Peyer's patch (tissue), 4 donors: ENCODE results near the gene DND1. TPM values are rescaled to one million over a fixed set of nuclear protein-coding genes. Genes with fewer than 3 reads are reported as not detected.
A peak's percentile ranks its signal among the peaks of the same experiment; 100 is the strongest.
"Not testable (repeated sequence)": the region's sequence is repeated elsewhere in the genome, so short reads cannot be mapped to it uniquely, and the experiment has no call there.

ENCODE experiments used
- DNase-seq, 3 donors: peaks; one replicate each; pipeline ENCODE4 v3.0.0-alpha.2; 2017 to 2019
- H3K27ac ChIP-seq, 4 donors: fragments of 200-600 bp; sonication (generic); one replicate each; pipeline ENCODE4 v1.5.1; 2016 to 2019
- H3K27me3 ChIP-seq, 2 donors: fragments of 200-600 bp; sonication (generic); one replicate each; pipeline ENCODE4 v1.5.1; 2019
- H3K36me3 ChIP-seq, 3 donors: fragments of 200-600 bp; sonication (generic); one replicate each; pipeline ENCODE4 v1.5.1; 2016 to 2019
- H3K4me1 ChIP-seq, 4 donors: fragments of 200-600 bp; sonication (generic); one replicate each; pipeline ENCODE4 v1.5.1; 2016 to 2019
- H3K4me3 ChIP-seq, 4 donors: fragments of 200-600 bp; sonication (generic); 1 replicate in 3 of 4; 2 replicates in 1 of 4; pipeline ENCODE4 v1.5.1; 2016 to 2019; ENCODE audit warnings: mild to moderate bottlenecking in 1 of 4
- H3K9me3 ChIP-seq, 4 donors: fragments of 200-600 bp; sonication (generic); one replicate each; pipeline ENCODE4 v1.5.1; 2016 to 2019; ENCODE audit warnings: mild to moderate bottlenecking in 1 of 4
- POLR2A ChIP-seq, 2 donors: fragments of 450-650 bp; IDR thresholded peaks; one replicate each; pipeline ENCODE4 v1.5.1; 2017; ENCODE audit warnings: antibody characterized with exemption in 2 of 2, mild to moderate bottlenecking in 2 of 2, moderate library complexity in 2 of 2
- total RNA-seq, 4 donors: library from RNA; depleted of rRNA; stranded (reverse); fragments of >200 nt; gene quantifications; one replicate each; pipeline ENCODE4 v1.1.0, GENCODE V29; 2016
- TF ChIP-seq, protein P1 (sequence below), 6 experiments: fragments of 450-650 bp in 4 of 6; fragments of 200-600 bp in 2 of 6; sonication (generic) in 1 of 6; IDR thresholded peaks; one replicate each; pipeline ENCODE4 v1.5.1; 2017 to 2019; ENCODE audit warnings: antibody characterized with exemption in 6 of 6, mild to moderate bottlenecking in 3 of 6, moderate library complexity in 1 of 6

DND1 gene
- total RNA-seq, 4 donors from 2014 or later = 3.7 to 5.0 (median 3.8) TPM; not detected in 1

DNA sequence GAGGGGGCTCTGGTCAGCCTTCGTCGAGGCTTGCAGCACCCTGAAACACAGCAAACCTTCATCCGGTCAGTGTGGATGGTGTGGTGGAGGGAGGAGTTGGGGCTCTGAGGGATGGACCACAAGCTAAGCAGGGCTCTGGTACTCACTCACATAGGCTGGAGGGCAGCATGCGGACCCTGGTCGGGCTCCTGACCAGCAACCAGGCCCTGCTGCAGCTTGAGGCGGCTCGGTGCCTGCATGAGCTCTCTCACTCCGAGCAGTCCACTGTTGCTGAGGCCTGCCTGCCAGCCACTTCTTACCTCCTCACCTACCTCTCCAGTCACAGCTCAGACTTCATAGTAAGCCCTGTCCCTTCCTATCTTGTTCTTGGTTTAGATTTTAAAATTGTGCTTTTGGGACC lies 31.7 kb downstream of the DND1 start:
- Histone ChIP-seq H3K27me3 (no peaks in the 10 kb centered on the region), H3K4me1 (peaks cover 0 to 23% (median 3%) of the 10 kb centered on the region in 4 donors), H3K27ac (no peak overlapping the region), H3K4me3 (no peak overlapping the region), H3K36me3 (peaks cover 0 to 36% (median 0%) of the 10 kb centered on the region in 3 donors), H3K9me3 (no peaks in the 10 kb centered on the region)
- TF ChIP-seq POLR2A (IDR thresholded peaks at IDR 0.05) = no peak
- TF ChIP-seq, protein P1, sequence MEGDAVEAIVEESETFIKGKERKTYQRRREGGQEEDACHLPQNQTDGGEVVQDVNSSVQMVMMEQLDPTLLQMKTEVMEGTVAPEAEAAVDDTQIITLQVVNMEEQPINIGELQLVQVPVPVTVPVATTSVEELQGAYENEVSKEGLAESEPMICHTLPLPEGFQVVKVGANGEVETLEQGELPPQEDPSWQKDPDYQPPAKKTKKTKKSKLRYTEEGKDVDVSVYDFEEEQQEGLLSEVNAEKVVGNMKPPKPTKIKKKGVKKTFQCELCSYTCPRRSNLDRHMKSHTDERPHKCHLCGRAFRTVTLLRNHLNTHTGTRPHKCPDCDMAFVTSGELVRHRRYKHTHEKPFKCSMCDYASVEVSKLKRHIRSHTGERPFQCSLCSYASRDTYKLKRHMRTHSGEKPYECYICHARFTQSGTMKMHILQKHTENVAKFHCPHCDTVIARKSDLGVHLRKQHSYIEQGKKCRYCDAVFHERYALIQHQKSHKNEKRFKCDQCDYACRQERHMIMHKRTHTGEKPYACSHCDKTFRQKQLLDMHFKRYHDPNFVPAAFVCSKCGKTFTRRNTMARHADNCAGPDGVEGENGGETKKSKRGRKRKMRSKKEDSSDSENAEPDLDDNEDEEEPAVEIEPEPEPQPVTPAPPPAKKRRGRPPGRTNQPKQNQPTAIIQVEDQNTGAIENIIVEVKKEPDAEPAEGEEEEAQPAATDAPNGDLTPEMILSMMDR (IDR thresholded peaks at IDR 0.05) = no peak
- no peak for DNase-seq

DNA sequence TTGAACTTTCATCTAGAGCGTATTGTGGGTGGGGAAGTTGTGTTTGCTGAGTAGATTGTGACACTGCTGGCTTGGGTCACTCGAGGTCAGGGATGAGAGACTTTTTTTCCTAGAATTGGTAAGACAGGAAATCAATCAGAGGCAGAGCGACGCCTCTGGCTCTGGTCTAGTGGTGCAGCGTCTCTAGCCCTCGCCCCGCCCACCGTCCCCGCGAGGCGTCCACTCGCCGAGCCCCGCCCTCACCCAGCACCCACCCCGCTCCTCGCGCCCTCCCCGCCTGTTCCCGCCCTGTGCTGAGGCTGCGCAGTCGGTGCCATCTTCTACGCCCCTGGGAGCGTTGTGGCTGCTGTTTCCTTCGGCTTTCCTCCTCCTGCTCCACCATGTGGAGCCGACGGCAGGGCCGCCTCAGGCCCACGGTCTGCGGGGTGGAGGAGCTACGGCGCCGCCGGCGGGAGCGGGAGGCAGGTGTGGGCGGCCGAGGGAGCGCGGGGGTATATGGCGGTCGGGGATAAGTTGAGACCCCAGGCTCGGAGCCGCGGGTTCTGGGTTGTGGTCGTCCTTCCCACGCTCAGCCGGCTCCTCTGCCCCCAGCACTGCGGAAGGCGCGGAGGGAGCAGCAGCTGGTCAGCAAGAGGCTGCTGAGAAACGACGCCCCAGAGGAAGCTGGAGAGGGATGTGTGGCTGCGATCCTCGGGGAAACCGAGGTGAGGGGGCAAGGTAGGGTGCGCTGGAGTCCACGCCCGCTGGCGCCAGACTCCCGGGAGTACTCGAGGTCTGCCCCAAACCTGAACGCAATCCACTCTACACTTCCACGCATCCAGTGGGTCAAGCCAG lies 34.0 kb downstream of the DND1 start, which contains the start of gene TMCO6:
TMCO6 (plus strand) TSS at position 304 of the 834 bp plus-strand sequence; CDS start at position 381, 77 bp downstream.
- DNase-seq = peak; percentile 99
- H3K4me3 ChIP-seq = peak within 1 kb of the TSS; percentile 67 to 79 (median 69)
- no peaks in the 10 kb centered on the region for H3K9me3 ChIP-seq
- peaks cover 0 to 14% (median 0%) of the 10 kb centered on the region in 4 donors for H3K4me1 ChIP-seq
- peak within 1 kb of the TSS; percentile 83 to 89 (median 85) for H3K27ac ChIP-seq
- TF ChIP-seq, protein P1 (IDR thresholded peaks at IDR 0.05) = peak; percentile 34 to 76 (median 68)
- TF ChIP-seq POLR2A (IDR thresholded peaks at IDR 0.05) = peak; percentile 41 to 59
- H3K27me3 ChIP-seq = no peaks in the 10 kb centered on the region
- peaks cover 0 to 23% (median 0%) of the 10 kb centered on the region in 3 donors for H3K36me3 ChIP-seq

DNA sequence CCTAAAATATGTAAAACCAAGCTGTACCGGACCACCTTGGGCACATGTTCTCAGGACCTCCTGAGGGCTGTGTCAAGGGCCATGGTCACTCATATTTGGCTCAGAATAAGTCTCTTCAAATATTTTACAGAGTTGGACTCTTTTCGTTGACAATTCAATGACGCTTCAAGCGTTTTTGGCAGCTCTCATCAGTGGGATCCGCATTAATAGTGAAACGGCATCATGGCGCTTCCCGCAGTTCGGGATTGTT lies 34.6 kb downstream of the DND1 start:
- H3K4me1 ChIP-seq = peaks cover 0 to 14% (median 0%) of the 10 kb centered on the region in 4 donors
- not testable (repeated sequence) for H3K27me3 ChIP-seq, H3K9me3 ChIP-seq, DNase-seq
- H3K27ac ChIP-seq = peak overlapping the region; percentile 83 to 89 (median 85)
- H3K4me3 ChIP-seq = peak overlapping the region; percentile 67 to 79 (median 69)
- peaks cover 0 to 18% (median 0%) of the 10 kb centered on the region in 3 donors for H3K36me3 ChIP-seq

DNA sequence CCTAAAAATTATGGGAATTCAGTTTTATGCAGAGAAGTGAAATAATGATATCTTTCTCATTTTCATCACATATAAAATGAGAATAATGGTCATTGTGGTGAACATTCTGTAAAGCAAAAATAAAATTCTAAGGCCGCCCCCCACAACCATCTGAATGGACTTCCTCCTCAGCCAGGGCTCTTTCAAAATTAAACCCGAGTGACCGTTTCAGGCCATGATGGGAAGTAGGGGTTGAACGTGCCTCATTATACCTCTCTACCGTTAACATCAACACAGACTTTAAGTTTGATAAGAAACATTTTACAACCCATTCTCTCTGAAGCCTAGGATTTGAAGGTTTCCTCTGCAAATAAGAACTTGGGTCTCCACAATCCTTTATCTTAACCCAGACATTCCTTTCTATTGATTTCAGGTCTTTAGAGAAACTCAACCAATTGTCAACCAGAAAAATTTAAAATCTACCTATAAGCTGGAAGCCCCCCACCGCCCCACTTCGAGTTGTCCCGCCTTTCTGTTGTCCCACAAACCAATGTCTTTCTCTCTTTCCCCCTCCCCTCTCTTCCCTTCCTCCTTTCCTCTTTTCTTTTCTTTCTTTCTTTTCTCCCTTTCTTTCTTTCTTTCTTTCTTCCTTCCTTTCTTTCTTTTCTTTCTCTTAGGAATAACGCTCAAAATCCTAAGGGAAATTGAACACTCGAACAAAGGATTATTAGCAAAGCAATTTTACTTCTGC lies 35.8 kb downstream of the DND1 start:
- no peak overlapping the region for H3K4me3 ChIP-seq
- H3K36me3 ChIP-seq = peaks cover 0 to 5% (median 0%) of the 10 kb centered on the region in 3 donors
- TF ChIP-seq, protein P1 (IDR thresholded peaks at IDR 0.05) = no peak
- TF ChIP-seq POLR2A (IDR thresholded peaks at IDR 0.05) = no peak
- no peak for DNase-seq
- H3K9me3 ChIP-seq = no peaks in the 10 kb centered on the region
- no peaks in the 10 kb centered on the region for H3K27me3 ChIP-seq
- H3K4me1 ChIP-seq = peaks cover 0 to 22% (median 0%) of the 10 kb centered on the region in 4 donors
- H3K27ac ChIP-seq = no peak overlapping the region

DNA sequence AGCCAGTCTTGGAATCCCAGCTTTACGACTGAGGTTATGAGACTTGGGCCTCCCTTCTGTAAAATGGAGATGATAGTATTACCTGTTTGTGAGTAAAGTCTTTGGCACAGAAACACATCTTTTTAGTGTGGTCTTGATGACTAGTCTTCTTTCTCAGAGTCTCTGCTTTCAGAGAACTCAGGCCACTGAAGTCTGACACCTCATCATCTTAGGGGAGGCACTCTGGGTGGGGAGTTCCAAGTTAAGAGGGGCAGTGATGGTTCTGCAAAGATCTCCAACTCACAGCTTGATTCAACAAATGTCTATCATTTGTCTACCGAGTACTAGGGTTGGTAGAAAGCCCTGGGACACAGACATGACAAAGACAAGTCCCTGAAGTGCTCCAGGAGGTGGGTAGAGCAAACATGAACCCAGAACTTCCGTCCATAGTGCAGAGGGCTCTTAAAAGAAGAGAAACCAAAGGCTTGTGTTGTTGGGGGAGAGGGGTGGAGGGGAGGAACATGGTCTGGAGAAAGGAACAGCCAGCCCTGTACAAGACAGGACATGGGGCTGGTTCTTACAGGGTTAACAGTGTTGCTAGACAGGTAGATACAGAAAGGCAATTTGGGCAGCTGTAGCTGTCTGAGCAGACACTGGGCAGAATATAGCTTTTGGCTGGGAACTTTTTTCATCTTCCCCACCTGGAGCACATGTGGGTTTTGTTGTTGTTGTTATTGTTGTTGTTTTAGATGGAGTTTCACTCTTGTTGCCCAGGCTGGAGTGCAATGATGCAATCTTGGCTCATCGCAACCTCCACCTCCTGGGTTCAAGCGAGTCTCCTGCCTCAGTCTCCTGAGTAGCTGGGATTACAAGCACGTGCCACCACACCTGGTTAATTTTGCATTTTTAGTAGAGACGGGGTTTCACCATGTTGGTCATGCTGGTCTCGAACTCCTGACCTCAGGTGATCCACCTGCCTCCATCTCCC lies 37.8 kb downstream of the DND1 start:
- Histone ChIP-seq H3K4me1 (peaks cover 0 to 24% (median 4%) of the 10 kb centered on the region in 4 donors), H3K27me3 (no peaks in the 10 kb centered on the region), H3K27ac (no peak overlapping the region), H3K9me3 (no peaks in the 10 kb centered on the region), H3K36me3 (no peaks in the 10 kb centered on the region), H3K4me3 (no peak overlapping the region)
- no peak for TF ChIP-seq POLR2A (IDR thresholded peaks at IDR 0.05)
- TF ChIP-seq, protein P1 (IDR thresholded peaks at IDR 0.05) = no peak
- DNase-seq = no peak
